Liver (tissue), 9 donors: ENCODE results near the gene B3GNT9. TPM values are rescaled to one million over a fixed set of nuclear protein-coding genes. Genes with fewer than 3 reads are reported as not detected.

Source experiments
- DNase-seq: peaks from one replicate; pipeline ENCODE4 v3.0.0-alpha.2; 2017; ENCODE audit warnings: low spot score
- H3K27ac ChIP-seq, 2 donors: one replicate each; pipeline ENCODE4 v1.7.0; 2013; ENCODE audit warnings: inconsistent platforms in 2 of 2, low read length in 2 of 2, control low read depth in 1 of 2, low read depth in 1 of 2, mild to moderate bottlenecking in 1 of 2
- H3K27me3 ChIP-seq, 4 donors: one replicate each; pipeline versions ENCODE4 v1.6.1 to v1.7.0; 2013; ENCODE audit warnings: low read length in 3 of 4, inconsistent platforms in 1 of 4, mild to moderate bottlenecking in 1 of 4, moderate library complexity in 1 of 4; ENCODE audit not compliant: control insufficient read depth in 4 of 4, insufficient read depth in 4 of 4
- H3K36me3 ChIP-seq, 4 donors: one replicate each; pipeline versions ENCODE4 v1.6.1 to v1.7.0; 2013; ENCODE audit warnings: low read length in 3 of 4, mild to moderate bottlenecking in 3 of 4, low read depth in 1 of 4, moderate library complexity in 1 of 4; ENCODE audit not compliant: control insufficient read depth in 4 of 4, insufficient read depth in 3 of 4
- H3K4me1 ChIP-seq, 4 donors: one replicate each; pipeline versions ENCODE4 v1.6.1 to v1.7.0; 2013; ENCODE audit warnings: low read length in 3 of 4, mild to moderate bottlenecking in 3 of 4, moderate library complexity in 1 of 4; ENCODE audit not compliant: control insufficient read depth in 4 of 4, insufficient read depth in 4 of 4
- H3K4me3 ChIP-seq, 3 donors: one replicate each; pipeline versions ENCODE4 v1.6.1 to v1.7.0; 2013; ENCODE audit warnings: low read length in 3 of 3, control low read depth in 1 of 3, low read depth in 1 of 3, mild to moderate bottlenecking in 1 of 3
- H3K9ac ChIP-seq, 2 donors: one replicate each; pipeline ENCODE4 v1.7.0; 2013; ENCODE audit warnings: low read length in 2 of 2, mild to moderate bottlenecking in 2 of 2, moderate library complexity in 2 of 2, control low read depth in 1 of 2, low read depth in 1 of 2
- H3K9me3 ChIP-seq, 4 donors: one replicate each; pipeline versions ENCODE4 v1.6.1 to v1.7.0; 2013; ENCODE audit warnings: low read length in 3 of 4; ENCODE audit not compliant: control insufficient read depth in 4 of 4
- CTCF ChIP-seq: fragments of 150-350 bp; IDR thresholded peaks from 2 replicates; pipeline ENCODE4 v1.5.1; 2017; ENCODE audit warnings: improper control_type of control experiment, low read depth, low read length; ENCODE audit not compliant: missing input control
- EGR1 ChIP-seq, 2 donors: IDR thresholded peaks; 2 replicates each; pipeline ENCODE4 v1.6.1; 2016 to 2018; ENCODE audit warnings: antibody characterized with exemption in 2 of 2, low read depth in 2 of 2
- FOXA1 ChIP-seq: IDR thresholded peaks from 2 replicates; pipeline ENCODE4 v1.6.1; 2016; ENCODE audit warnings: antibody characterized with exemption
- FOXA2 ChIP-seq: IDR thresholded peaks from 2 replicates; pipeline ENCODE4 v1.6.1; 2016; ENCODE audit warnings: antibody characterized with exemption
- GABPA ChIP-seq, 2 donors: IDR thresholded peaks in 1 of 2; conservative IDR thresholded peaks in 1 of 2; 2 replicates each; pipeline ENCODE4 v1.6.1; 2016; ENCODE audit warnings: antibody characterized with exemption in 2 of 2, mild to moderate bottlenecking in 1 of 2, moderate library complexity in 1 of 2
- HNF4G ChIP-seq: IDR thresholded peaks from 2 replicates; pipeline ENCODE4 v1.6.1; 2016; ENCODE audit warnings: antibody characterized with exemption
- JUND ChIP-seq, 2 donors: IDR thresholded peaks; 2 replicates each; pipeline ENCODE4 v1.6.1; 2016; ENCODE audit warnings: antibody characterized with exemption in 2 of 2
- NR2F2 ChIP-seq: IDR thresholded peaks from 2 replicates; pipeline ENCODE4 v1.6.1; 2016; ENCODE audit warnings: antibody characterized with exemption
- RAD21 ChIP-seq, 2 donors: IDR thresholded peaks; 2 replicates each; pipeline ENCODE4 v1.6.1; 2016; ENCODE audit warnings: antibody characterized with exemption in 2 of 2, mild to moderate bottlenecking in 2 of 2
- REST ChIP-seq: IDR thresholded peaks from 2 replicates; pipeline ENCODE4 v1.6.1; 2016; ENCODE audit warnings: antibody characterized with exemption, mild to moderate bottlenecking
- RXRA ChIP-seq, 2 donors: IDR thresholded peaks; 2 replicates each; pipeline ENCODE4 v1.6.1; 2017 to 2018; ENCODE audit warnings: antibody characterized with exemption in 2 of 2, mild to moderate bottlenecking in 1 of 2
- SP1 ChIP-seq: IDR thresholded peaks from 2 replicates; pipeline ENCODE4 v1.6.1; 2018; ENCODE audit warnings: antibody characterized with exemption, mild to moderate bottlenecking
- TAF1 ChIP-seq: conservative IDR thresholded peaks from 2 replicates; pipeline ENCODE4 v1.6.1; 2016; ENCODE audit warnings: antibody characterized with exemption, mild to moderate bottlenecking
- YY1 ChIP-seq: IDR thresholded peaks from 2 replicates; pipeline ENCODE4 v1.6.1; 2016; ENCODE audit warnings: antibody characterized with exemption, mild to moderate bottlenecking
- WGBS: extraction: QIAGEN DNeasy Blood & Tissue Kit; methylation state at CpG from one replicate; pipeline ENCODE4 v1.1.7; 2013; 5-methylcytosine and 5-hydroxymethylcytosine counted together
- polyA plus RNA-seq, 2 donors: library from polyadenylated mRNA; stranded (reverse) in 1 of 2; unstranded in 1 of 2; fragments of 200-250 nt in 1 of 2; fragments of >200 nt in 1 of 2; fragmentation: Nextera tagmentation in 1 of 2; extraction: Ambion mirVana in 1 of 2; gene quantifications; one replicate each; pipeline versions ENCODE4 v1.2.1 to v1.2.3, GENCODE V29; 2013 to 2015
- total RNA-seq, 2 donors: library from RNA; depleted of rRNA; stranded (reverse); fragments of >200 nt; gene quantifications; one replicate each; pipeline ENCODE4 v1.2.3, GENCODE V29; 2014
- TF ChIP-seq, protein P1 (sequence below): IDR thresholded peaks from 2 replicates; pipeline ENCODE4 v1.6.1; 2016; ENCODE audit warnings: antibody characterized with exemption
- TF ChIP-seq, protein P2 (sequence below): IDR thresholded peaks from 2 replicates; pipeline ENCODE4 v1.6.1; 2016; ENCODE audit warnings: antibody characterized with exemption
- TF ChIP-seq, protein P3 (sequence below): IDR thresholded peaks from 2 replicates; pipeline ENCODE4 v1.6.1; 2016; ENCODE audit warnings: antibody characterized with exemption
- donor health status: healthy.
- donor health status: healthy.
- donor health status: healthy.
- donor health status: healthy.
- donor health status: healthy.

Gene B3GNT9
- total and polyA plus RNA-seq, 4 donors, result 0.43 to 2.3 (median 1.4) TPM

- Histone ChIP-seq H3K9me3 (no peaks in the 10 kb centered on the region), H3K4me3 (no peak overlapping the region), H3K27ac (no peak overlapping the region), H3K4me1 (peaks cover 13 to 41% (median 25%) of the 10 kb centered on the region in 4 donors), H3K36me3 (no peaks in the 10 kb centered on the region), H3K9ac (no peak overlapping the region), H3K27me3 (no peaks in the 10 kb centered on the region)
- TF ChIP-seq RAD21 (IDR thresholded peaks at IDR 0.05), result no peak
- TF ChIP-seq NR2F2, result no peak
- no peak for TF ChIP-seq REST
- TF ChIP-seq, protein P1, sequence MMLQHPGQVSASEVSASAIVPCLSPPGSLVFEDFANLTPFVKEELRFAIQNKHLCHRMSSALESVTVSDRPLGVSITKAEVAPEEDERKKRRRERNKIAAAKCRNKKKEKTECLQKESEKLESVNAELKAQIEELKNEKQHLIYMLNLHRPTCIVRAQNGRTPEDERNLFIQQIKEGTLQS, result no peak
- no peak for TF ChIP-seq CTCF
- TF ChIP-seq FOXA1, result no peak
- no peak for TF ChIP-seq JUND (IDR thresholded peaks at IDR 0.05)
- no peak for TF ChIP-seq SP1
- no peak for TF ChIP-seq YY1
- no peak for TF ChIP-seq FOXA2
- TF ChIP-seq RXRA (IDR thresholded peaks at IDR 0.05), result no peak
- TF ChIP-seq EGR1 (IDR thresholded peaks at IDR 0.05; ENCODE audit: low read depth in 2 of 2), result no peak
- TF ChIP-seq GABPA (IDR thresholded peaks at IDR 0.05 in 1 of 2, conservative IDR thresholded peaks at IDR 0.05 in 1 of 2), result no peak
- TF ChIP-seq TAF1, result no peak
- no peak for TF ChIP-seq HNF4G
- no peak for DNase-seq
- 67% methylated on average over 2 of the region's 2 CpGs for WGBS
These were observed 30.5 kb upstream of the B3GNT9 start for GRCh38 chr16:67181346-67181745.

DNA sequence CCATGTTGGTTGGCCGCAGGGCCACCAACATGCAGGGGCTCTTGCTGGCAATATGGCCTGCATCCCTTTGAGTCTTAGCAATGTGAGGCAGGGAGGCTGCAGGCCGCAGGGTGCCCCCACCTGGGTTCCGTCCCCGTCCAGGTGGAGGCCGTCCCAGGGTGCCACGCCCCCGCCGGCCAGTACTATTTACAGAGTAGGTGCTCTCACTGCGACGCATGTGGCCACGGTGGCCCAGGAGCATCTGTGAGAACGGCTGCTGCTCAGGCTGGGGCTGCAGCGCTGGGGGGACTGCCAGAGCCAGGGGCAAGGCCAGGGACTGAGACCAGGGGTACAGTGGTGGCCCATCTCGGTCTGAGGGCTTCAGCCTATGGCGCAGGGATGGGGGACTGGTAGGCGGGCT, 29.4 kb upstream of the B3GNT9 start:
- no peak overlapping the region for H3K4me3 ChIP-seq
- WGBS, result 94% methylated on average over 16 of the region's 16 CpGs
- TF ChIP-seq YY1, result no peak
- no peak for TF ChIP-seq FOXA1
- no peak for TF ChIP-seq REST
- TF ChIP-seq, protein P2, sequence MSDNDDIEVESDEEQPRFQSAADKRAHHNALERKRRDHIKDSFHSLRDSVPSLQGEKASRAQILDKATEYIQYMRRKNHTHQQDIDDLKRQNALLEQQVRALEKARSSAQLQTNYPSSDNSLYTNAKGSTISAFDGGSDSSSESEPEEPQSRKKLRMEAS, result no peak
- no peak for TF ChIP-seq GABPA (IDR thresholded peaks at IDR 0.05 in 1 of 2, conservative IDR thresholded peaks at IDR 0.05 in 1 of 2)
- TF ChIP-seq RXRA (IDR thresholded peaks at IDR 0.05), result no peak
- TF ChIP-seq, protein P3, sequence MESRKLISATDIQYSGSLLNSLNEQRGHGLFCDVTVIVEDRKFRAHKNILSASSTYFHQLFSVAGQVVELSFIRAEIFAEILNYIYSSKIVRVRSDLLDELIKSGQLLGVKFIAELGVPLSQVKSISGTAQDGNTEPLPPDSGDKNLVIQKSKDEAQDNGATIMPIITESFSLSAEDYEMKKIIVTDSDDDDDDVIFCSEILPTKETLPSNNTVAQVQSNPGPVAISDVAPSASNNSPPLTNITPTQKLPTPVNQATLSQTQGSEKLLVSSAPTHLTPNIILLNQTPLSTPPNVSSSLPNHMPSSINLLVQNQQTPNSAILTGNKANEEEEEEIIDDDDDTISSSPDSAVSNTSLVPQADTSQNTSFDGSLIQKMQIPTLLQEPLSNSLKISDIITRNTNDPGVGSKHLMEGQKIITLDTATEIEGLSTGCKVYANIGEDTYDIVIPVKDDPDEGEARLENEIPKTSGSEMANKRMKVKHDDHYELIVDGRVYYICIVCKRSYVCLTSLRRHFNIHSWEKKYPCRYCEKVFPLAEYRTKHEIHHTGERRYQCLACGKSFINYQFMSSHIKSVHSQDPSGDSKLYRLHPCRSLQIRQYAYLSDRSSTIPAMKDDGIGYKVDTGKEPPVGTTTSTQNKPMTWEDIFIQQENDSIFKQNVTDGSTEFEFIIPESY, result no peak
- H3K9me3 ChIP-seq, result no peaks in the 10 kb centered on the region
- no peak for DNase-seq
- no peaks in the 10 kb centered on the region for H3K27me3 ChIP-seq
- peaks cover 11 to 34% (median 18%) of the 10 kb centered on the region in 4 donors for H3K4me1 ChIP-seq
- no peaks in the 10 kb centered on the region for H3K36me3 ChIP-seq
- no peak overlapping the region for H3K9ac ChIP-seq
- no peak overlapping the region for H3K27ac ChIP-seq
